Fibroblast of the conjunctiva (primary cell): Measurements from ENCODE around the gene RNF130.
A peak's percentile ranks its signal among the peaks of the same experiment; 100 is the strongest.

Experiments used
- DNase-seq: peaks from one replicate; pipeline ENCODE4 v3.0.0-alpha.2; 2010; ENCODE audit warnings: low read depth

RNF130 gene

GRCh38 chr5:180054226-180054625, 17.3 kb downstream of the RNF130 start:
- no peak for DNase-seq

DNA sequence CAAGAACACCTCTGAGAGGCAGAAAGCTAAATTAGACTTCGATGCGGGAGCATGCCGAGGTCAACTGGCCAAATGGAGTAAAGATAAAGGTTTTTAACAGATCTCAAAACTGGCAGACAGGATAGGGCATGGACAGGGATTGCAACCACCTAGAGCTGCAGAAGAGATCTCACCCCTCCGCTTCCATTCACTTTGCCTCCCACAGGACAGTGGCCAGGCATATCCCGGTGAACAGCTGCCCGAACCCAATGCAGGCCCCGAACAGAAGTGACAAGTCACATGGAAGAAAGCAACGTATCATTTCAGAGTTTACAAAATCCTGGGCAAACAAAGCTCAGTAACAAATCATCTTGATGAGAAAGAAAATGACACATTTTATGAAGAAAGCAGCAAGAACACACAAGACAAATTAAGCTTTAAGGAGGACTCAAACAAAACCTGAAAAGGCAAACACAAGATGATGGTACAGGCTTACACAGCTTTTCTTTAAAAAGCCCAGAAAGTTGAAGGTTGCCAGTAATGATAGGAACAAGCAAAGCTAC, 18.4 kb downstream of the RNF130 start:
- DNase-seq = no peak

- DNase-seq = no peak
Measured at GRCh38 chr5:180052211-180052818, 19.2 kb downstream of the RNF130 start.

- DNase-seq = no peak
Measured at GRCh38 chr5:180050121-180050940, 21.2 kb downstream of the RNF130 start.

- DNase-seq = no peak
Measured at GRCh38 chr5:180049185-180049548, 22.4 kb downstream of the RNF130 start.

- DNase-seq = no peak
Measured at GRCh38 chr5:180047667-180048066, 23.9 kb downstream of the RNF130 start.

GRCh38 chr5:180046656-180047055, 24.9 kb downstream of the RNF130 start:
- no peak for DNase-seq

GRCh38 chr5:180045889-180046499, 25.6 kb downstream of the RNF130 start:
- no peak for DNase-seq

DNA sequence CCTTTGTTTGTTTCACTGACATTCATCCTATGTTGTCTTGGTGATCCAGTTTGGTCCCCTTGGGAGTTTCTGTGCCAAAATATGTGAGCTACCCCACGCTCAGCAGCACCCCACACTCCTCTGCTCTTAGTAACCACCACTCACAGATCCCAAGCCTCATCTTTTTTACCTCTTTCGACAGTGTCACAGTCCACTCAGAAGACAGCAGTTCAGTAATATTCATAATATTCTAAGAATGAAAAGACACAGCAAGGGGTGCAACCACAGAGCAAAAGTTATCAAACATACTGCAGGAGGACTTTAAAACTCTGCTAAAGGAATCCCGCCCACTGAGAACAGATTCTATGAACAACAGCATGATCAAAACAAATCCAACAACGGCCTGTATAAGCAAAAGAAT, 28.2 kb downstream of the RNF130 start:
- DNase-seq = no peak

DNA sequence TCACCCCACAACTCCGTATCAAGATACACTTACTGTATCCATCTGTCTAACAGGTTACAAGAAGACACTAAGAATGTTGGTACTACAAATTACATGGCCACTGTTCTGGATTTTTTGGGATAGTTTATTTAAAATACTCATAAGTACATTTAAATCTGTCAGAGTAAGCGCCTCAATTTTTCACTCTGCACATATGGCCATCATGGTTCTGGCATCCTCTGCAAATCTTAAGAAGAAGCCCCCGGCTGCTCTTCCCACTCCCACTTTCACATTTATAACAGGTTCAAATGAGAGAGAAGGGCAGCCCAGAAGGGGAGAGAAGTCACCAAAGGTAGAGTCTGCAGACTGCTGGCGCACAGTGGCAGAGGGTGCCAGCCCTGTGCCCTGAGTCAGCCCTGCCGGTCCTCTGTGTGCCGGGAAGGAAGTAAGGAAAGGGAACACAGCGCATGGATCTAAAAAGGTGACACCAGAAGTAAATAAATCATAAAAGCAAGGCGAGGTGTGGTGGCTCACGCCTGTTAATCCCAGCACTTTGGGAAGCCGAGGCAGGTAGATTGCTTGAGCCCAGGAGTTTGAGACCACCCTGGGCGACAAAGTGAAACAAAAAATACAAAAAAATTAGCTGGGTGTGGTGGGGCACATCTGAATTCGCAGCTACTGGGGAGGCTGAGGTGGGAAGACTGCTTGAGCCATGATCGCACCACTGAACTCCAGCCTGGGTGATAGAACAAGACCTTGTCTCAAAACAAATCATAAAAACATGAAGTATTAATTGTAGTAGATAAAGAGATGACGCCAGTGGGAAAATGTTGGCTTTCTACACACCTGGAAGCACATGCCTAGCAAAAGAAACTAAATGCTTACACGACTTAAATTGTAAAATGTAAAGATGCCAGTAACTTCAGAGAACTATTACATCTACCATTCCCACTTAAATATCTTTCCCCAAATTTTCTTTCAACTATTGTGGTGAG, 30.0 kb downstream of the RNF130 start:
- no peak for DNase-seq

DNA sequence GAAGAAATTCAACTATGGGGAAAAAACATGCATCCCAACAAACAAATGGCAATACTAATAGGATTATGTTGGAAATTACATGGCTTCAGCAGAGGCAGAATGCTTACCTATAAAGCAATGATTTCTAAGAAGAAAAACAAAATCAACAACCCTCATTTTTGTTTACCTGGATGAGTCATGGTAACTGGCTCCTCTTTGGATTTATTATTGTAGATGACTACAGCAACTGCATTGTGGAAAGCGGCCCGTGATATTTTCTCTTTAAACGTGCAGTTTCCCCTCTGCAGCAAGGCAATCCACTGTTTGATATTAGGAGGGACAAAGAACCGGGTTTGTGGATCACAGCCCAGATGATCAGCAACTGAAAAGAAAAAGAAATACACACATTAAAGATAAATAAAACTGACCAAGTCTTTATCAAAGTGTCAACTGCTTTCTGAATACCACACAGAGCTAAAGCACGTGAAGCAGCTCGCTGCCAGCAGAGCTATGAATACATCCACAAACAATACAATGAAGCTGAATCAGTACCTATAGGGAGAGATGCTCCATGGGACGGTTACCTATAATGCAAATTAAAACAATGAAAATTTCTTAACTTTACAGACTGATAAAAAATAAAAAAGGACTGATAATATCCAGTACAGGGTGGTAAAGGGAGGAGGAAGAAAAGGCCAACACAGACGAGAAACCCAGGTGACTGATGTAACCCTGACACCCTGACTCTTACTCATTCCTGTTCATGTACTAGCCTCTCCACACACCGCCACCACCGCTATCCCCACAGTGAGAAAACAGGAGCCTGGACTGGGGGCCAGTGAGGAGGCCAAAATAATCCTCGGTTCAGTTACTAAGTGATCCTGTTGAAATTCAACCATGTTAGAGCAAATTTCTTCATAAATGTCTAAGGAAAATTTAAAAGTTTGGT, 31.0 kb downstream of the RNF130 start:
- no peak for DNase-seq

GRCh38 chr5:180035206-180035931, 36.2 kb downstream of the RNF130 start:
- no peak for DNase-seq

DNA sequence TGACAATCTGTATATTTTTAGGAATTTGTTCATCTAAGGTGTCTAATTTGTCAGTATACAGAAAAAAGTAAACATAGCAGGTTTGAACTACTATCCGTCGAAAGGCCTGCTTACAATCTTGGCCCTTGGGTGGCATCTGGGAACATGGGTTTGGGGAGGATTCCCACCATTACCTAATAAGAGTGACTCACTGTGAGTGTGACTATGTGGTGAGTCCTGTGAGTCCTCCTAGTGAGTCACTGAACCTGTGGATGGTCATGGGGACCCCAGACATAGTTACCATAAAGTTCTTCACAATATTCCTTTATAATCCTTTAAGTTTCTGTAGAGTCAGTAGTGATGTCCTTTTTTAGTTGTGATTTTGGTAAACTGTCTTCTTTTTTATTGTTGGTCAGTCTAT, 37.0 kb downstream of the RNF130 start:
- no peak for DNase-seq

- no peak for DNase-seq
Measured at GRCh38 chr5:180027459-180028089, 44.0 kb downstream of the RNF130 start.

GRCh38 chr5:180026734-180027458, 44.7 kb downstream of the RNF130 start:
- DNase-seq = no peak

GRCh38 chr5:180026320-180026719, 45.2 kb downstream of the RNF130 start:
- peak; percentile 3 for DNase-seq

- no peak for DNase-seq
Measured at GRCh38 chr5:180021900-180022299, 49.7 kb downstream of the RNF130 start.

DNA sequence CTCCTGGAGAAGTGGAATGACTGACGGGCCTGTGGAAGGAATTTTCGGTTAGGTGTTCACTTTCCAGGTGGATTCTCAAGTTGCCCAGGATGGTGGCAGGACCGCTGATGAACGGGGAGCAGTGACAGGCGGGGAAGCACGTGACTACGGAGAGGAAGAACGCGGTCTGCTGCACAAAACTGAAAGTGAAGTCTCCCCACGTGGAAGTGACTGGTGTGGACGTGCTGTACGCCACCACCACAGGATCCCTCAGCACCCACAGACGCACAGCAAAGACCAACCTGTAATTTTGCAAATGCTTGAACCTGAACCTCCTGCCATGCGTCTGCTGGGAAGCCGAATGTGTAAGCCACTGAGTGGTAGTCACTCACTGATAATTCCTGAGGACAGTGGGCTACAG, 51.4 kb downstream of the RNF130 start:
- DNase-seq = no peak
